Stimulated activated CD4-positive, alpha-beta T cell treated with anti-CD3 and anti-CD28 coated beads, Interleukin-2, amount 100 ng/mL, for 24 hours (primary cell): ENCODE results near the gene TCF4.

ENCODE experiments used
- DNase-seq, 2 donors: peaks; one replicate each; pipeline ENCODE4 v3.0.0-alpha.2; 2020

TCF4 gene

GRCh38 chr18:55375930-55376329 lies 212.1 kb downstream of the TCF4 start:
- no peak for DNase-seq

DNA sequence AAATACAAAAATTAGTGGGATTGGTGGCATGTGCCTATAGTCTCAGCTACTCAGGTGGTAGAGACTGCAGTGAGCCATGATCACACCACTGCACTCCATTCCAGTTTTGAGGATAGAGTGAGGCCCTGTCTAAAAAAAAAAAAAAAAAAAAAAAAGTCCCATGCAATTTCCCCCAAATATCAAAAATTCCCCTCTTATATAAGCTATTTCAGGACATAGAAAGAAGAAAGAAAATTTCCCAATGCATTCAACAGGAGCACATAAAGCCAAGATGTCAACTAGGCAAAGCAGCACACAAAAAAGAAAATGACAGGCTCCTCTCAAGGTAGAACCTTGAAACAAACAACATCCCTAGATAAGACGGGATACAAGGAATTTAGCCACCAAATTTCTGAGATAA lies 213.3 kb downstream of the TCF4 start:
- no peak for DNase-seq

GRCh38 chr18:55372209-55372608 lies 215.8 kb downstream of the TCF4 start:
- no peak for DNase-seq

GRCh38 chr18:55370936-55371335 lies 217.1 kb downstream of the TCF4 start:
- DNase-seq: no peak

- no peak for DNase-seq
These were observed 218.6 kb downstream of the TCF4 start for GRCh38 chr18:55369346-55369745.

DNA sequence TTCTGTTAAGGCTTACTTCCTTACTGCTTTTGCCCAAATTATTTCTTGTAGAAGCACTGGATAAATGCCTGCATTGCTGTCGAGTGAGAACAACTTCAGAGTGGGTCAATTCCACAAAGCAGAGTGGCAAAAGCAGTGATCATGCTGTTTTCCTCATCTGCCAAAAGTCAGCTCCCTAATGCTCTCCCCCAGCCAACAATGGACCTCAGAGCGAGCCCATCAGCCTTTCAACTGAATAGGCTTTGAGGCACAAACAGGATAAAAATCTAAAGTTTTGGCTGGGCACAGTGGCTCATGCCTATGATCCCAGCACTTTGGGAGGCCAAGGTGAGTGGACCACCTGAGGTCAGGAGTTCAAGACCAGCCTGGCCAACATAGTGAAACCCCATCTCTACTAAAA lies 222.7 kb downstream of the TCF4 start:
- no peak for DNase-seq

DNA sequence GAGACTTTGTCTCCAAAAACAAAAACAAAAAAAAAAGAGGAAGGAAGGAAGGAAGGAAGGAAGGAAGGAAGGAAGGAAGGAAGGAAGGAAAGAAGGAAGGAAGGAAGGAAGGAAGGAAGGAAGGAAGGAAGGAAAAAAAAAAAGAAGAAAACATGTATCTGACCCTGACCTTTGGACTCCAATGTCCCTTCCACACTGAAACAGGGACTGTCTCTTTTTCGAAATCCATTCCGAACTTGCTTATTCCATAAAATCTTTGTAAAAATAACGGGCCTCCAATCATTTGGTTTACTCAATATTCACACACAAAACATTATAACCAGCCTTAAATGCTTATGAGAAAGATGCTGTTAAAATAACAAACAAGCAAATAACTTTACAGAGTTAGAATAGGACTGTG lies 225.7 kb downstream of the TCF4 start:
- no peak for DNase-seq

DNA sequence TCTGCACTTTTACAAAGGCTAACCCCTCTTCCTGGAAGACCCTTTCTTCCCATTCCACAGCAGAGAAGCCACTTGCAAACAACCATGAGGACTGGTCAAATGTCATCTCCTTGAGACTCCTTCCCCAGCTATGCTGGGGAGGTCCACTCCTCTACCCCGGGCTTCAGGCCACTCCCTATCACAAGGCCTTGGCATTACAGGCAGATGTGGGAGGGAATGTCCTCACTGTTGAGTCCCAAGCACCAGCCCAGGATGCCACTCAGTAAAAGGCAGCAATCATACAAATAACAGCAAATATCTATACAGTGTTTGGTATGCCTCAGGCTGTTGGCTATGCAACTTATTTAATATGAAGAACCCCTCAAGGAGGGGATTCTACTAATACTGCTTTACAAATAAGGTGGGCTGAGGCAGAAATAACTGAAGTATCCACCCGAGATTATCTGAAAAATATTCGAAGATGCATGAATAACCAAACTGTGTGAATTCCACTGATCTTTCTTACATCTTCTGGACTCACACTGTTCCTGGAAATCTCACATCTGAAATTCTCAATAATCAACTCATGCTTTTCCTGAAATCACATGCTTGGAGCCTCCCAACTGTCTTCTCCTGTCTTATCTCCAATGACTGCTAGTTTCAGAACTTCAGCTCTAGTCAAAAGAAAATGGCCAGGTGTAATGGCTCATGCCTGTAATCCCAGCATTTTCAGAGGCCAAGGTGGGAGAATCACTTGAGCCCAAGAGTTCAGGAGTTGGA lies 226.3 kb downstream of the TCF4 start:
- DNase-seq: no peak

GRCh38 chr18:55360061-55360460 lies 227.9 kb downstream of the TCF4 start:
- no peak for DNase-seq

DNA sequence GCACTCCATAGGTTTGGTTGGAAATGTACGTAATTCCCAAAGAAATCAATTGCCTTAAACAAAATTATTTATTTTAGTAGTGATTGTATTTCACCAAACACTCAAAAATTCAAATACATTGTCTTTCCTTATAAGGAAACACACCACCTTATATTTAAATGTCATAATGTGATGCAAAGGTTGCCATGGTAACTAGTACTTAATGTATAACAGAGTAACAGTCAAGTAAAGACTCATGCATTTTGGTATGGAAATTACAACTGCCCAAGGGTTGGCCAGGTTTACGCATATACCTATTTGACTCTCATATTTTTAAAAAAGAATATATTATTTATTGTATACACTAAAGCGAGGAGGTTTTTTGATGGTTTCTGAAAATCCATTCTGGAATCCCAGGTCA lies 231.2 kb downstream of the TCF4 start:
- DNase-seq: no peak

DNA sequence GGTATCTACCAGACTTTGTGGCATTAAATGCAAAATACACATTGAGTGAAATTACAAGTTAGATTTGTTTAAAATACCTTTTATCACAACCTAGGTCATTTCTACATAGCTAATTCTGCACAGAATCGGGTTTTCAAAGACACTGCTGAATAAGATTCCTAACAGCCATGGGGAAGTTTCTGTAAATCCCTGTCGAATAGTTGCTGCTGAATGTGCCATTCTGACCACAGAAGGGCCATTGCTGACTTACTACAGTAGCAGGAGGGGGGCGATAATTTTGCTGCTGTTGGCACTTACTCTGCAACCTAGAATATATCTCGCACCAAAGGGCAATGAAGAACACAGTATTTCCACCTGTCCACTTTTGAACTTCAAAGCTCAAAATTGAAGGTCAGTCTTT lies 232.8 kb downstream of the TCF4 start:
- DNase-seq: no peak

DNA sequence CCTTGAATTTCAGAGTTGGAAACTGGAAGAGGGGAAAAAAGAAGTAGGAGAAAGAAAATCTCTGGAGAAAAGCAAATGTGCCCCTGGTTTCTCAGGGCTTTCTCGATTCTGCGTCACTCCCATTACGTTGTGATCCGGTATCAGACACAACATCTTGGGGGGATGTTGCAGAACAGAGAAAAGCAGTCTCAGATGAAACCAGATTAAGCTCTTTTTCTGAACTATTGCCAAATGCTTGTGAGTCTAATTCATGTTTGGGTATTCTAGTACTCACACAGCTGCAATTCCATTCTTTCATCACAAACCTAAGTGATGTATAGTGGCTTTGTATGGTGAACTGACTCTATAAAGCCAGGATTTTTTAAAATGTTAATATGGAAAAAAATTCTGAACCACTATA lies 233.2 kb downstream of the TCF4 start:
- DNase-seq: no peak

- DNase-seq: no peak
These were observed 234.2 kb downstream of the TCF4 start for GRCh38 chr18:55353806-55354205.

GRCh38 chr18:55353391-55353790 lies 234.6 kb downstream of the TCF4 start:
- DNase-seq: no peak

DNA sequence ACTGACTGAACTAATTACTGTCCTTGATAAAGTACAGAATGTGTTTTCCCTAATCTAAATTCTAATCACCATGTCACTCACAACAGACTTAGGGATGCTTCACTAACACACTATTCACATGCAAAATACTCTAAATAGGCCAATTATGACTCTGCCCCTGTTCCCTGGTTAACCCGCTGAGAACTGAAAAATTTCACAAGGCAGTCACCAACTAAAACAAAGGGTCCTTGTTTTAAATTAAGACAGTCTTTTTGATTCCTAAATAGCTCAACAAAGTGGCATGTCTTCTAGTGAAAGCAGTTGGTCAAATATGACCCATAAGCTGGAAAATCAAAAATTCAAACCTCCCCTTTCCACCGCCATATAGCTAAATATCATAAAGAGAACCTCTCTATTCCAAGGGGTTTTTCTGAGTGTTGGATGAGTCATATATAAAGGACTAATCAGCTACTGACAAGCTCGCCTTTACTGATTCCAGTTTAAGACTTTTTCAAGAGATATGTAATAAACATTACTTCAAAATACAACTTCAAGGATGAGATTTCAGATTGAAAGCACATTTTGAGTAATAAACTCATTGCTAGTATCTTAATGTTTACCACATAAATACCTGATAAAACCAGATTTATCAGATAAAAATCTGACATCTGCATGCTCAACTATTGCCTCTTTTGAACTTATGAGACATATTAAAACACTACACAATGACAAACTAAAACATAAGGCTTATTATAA lies 235.8 kb downstream of the TCF4 start:
- no peak for DNase-seq

GRCh38 chr18:55351241-55351691 lies 236.7 kb downstream of the TCF4 start:
- no peak for DNase-seq

GRCh38 chr18:55349685-55350084 lies 238.3 kb downstream of the TCF4 start:
- no peak for DNase-seq

DNA sequence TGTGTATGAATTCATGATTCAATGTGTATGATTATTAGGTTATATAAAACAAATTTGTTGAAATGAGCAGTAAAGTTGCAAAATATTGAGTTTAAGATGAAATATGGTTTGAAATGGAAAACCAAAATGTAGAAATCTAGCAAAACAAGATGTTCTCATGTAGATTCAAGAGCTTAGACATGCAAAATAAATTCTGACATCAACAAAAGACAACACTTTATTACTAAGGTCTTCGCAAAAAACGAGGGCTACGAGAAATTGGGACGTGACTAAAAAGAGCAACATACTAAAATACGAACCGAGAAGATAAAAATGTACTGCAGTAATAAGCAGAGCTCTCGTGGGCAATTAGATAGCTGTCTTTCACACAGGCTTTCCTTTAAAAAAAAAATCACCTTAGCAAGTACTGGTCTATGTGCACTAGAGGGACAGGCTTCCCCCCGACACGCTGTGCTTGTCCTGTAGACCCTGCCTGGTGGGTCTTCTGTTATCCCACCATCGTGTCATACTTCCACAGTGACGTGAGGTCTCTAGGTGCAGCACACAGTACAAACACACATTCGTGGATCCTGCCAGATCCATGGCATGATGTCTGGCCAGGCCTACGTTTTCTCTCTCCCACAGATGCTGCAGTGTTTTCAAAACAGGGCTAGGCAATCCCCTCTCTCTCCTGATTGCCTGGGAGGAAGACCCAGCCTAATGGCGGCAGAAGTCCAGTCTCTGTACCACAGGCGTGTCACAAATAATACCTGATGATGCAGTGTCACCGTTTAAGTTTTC lies 240.8 kb downstream of the TCF4 start:
- DNase-seq: no peak

GRCh38 chr18:55346387-55346786 lies 241.6 kb downstream of the TCF4 start:
- no peak for DNase-seq

DNA sequence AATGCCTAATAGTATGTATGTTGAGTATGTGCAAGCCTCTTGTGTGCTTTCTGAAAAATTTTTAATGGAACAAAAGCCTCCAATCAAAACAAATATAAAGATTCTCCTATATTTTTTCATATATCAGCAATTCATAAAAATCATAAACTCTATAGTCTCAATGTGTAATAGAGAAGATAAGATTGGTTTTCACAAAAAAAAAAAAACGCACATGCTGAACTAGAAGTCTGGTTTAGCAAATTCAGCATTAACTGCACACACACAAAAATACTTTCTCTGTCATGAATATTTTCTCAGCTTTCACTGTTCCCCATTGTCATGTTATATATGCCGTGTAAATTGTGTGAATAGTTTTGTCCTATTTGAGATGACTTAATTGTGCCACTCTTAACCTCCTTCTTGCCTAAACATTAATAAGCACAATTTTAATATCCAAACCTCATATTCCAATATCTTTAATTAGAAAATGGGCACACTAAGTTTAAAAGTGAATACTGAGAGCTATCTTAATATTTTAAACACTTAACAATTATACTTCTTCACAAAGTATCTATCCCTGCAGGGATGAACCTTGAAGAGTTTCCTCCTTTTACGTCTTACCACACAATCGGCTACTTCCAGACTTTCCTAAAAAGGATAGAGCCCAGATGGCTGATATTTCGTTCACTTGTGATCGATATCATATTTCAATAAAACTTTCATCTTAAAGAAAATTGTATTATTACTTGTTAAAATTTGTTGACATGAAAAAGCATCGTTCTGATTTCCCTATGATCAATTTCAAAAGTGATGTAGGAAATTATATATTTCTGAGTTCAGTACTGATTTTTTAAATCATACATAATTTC lies 242.7 kb downstream of the TCF4 start:
- no peak for DNase-seq

DNA sequence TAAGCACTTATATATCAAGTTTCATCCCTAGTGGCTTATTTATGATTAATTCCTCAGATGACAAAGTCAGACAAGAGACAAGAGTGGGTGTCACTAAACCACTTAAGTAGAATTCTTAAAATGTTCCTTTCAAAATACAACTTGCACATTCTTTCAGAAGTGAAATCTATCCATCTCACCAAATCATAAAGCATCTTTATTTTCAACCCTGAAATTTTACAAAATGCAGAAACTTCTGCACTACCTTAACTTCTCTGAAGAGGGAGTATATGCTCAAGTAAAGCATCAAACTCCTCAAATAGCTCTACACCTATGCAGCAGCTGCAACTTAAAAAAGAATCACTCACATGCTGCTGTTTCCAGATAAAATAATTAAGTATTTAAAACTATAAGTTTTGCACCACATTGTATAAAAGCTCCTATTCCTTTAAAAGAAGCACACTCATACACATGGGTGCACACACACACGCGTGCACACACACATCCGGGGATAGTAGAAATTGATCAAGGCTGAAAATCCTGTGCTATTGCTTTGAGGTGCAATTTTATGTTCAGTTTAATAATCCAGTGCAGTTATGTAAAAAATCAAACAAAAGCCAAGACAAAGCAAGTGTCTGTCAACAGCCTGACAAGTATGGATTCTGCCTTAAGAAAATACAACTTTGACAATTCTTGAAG lies 244.5 kb downstream of the TCF4 start:
- no peak for DNase-seq

GRCh38 chr18:55340998-55341397 lies 247.0 kb downstream of the TCF4 start:
- no peak for DNase-seq
